Measurements from ENCODE around the gene SLC6A6. TPM values are rescaled to one million over a fixed set of nuclear protein-coding genes. Genes with fewer than 3 reads are reported as not detected.

The SLC6A6 gene
- total and polyA plus RNA-seq, 10 of the 15 experiments (the other 5 are each of a cell fraction or from before 2014, with no cell fraction given), result 5.6 to 47.0 (median 20.2) TPM

- WGBS (ENCODE audit: insufficient coverage, insufficient replicate concordance, low lambda C conversion rate, missing lambda C conversion rate), result 89% methylated on average over 12 of the region's 13 CpGs
- Histone ChIP-seq H3K27me3 (replicated peaks in 1 of 2; ENCODE audit: control insufficient read depth in 2 of 2, insufficient read depth in 2 of 2, low read length in 1 of 2) (no peaks in the 10 kb centered on the region), H3K9me3 (replicated peaks; ENCODE audit: control insufficient read depth, insufficient read depth, low read length) (no peaks in the 10 kb centered on the region), H3K79me2 (ENCODE audit: control insufficient read depth, insufficient read depth, low read length) (peaks cover 2% of the 10 kb centered on the region), H3K9ac (ENCODE audit: control insufficient read depth, insufficient read depth, low read length) (no peak overlapping the region), H2AFZ (ENCODE audit: control insufficient read depth, low read depth, low read length) (no peak overlapping the region), H4K20me1 (ENCODE audit: control insufficient read depth, insufficient read depth) (no peaks in the 10 kb centered on the region), H3K4me1 (ENCODE audit: control insufficient read depth, insufficient read depth, low read length) (0 out of 2 replicates have a peak, but pooled peaks cover under 1% of the 10 kb centered on the region), H3K27ac (ENCODE audit: control insufficient read depth, insufficient read depth) (no peak overlapping the region), H3K4me2 (ENCODE audit: control insufficient read depth, insufficient read depth) (no peak overlapping the region), H3K36me3 (ENCODE audit: control insufficient read depth in 2 of 2, insufficient read depth in 2 of 2, low read length in 1 of 2) (peaks cover 4 to 10% of the 10 kb centered on the region in 2 experiments; a peak in 3 of 4 replicates), H3K4me3 (no peak overlapping the region)
- ChIA-PET POLR2A (no interaction called here), RAD21 (ENCODE audit: unreplicated experiment) (no interaction called here), CTCF (interaction anchor here (1.6 kb wide), 1 partner anchor 10 kb away, joined by 3 read pairs; no protein-coding TSS in a partner anchor), SMC1A (ENCODE audit: uncharacterized antibody, unreplicated experiment) (no interaction called here)
- no peak for ATAC-seq
- intact Hi-C loops (cut with micrococcal nuclease; ENCODE audit: unreplicated experiment), result no loop called here
- DNase-seq (ENCODE audit: low read depth, low spot score), result no peak
- in situ Hi-C loops (cut with MboI), result no loop called here
- no TSS peak for BruUV-seq (replicated peaks)
- FAIRE-seq, result no peak
- TF ChIP-seq TCF12 (IDR thresholded peaks at IDR 0.05; ENCODE audit: low read depth, low read length) (no peak), SMAD1 (IDR thresholded peaks at IDR 0.05; ENCODE audit: low read depth, partially characterized antibody) (no peak), SPI1 (IDR thresholded peaks at IDR 0.05; ENCODE audit: borderline replicate concordance, insufficient read depth, low read depth, low read length) (no peak), REST (IDR thresholded peaks at IDR 0.05; ENCODE audit: low read depth, low read length) (no peak), ZNF274 (IDR thresholded peaks at IDR 0.05; ENCODE audit: insufficient read depth, insufficient read length) (no peak), CREB1 (IDR thresholded peaks at IDR 0.05; ENCODE audit: low read depth) (no peak), EGR1 (IDR thresholded peaks at IDR 0.05; ENCODE audit: borderline replicate concordance in 1 of 2, low read depth in 2 of 2, low read length in 2 of 2) (no peak), CBFB (IDR thresholded peaks at IDR 0.05; ENCODE audit: low read depth) (no peak), E2F4 (IDR thresholded peaks at IDR 0.05; ENCODE audit: low read depth, low read length) (no peak), TARDBP (IDR thresholded peaks at IDR 0.05; ENCODE audit: borderline replicate concordance) (no peak), POU2F2 (IDR thresholded peaks at IDR 0.05; ENCODE audit: borderline replicate concordance, low read depth, low read length) (no peak), PAX8 (IDR thresholded peaks at IDR 0.05) (no peak), MYB (IDR thresholded peaks at IDR 0.05; ENCODE audit: borderline replicate concordance, low read depth, low read length) (no peak), STAT1 (conservative IDR thresholded peaks at IDR 0.05) (no peak), ZNF207 (IDR thresholded peaks at IDR 0.05; ENCODE audit: borderline replicate concordance) (no peak), MXI1 (IDR thresholded peaks at IDR 0.05; ENCODE audit: low read depth, low read length) (no peak)
Measured at GRCh38 chr3:14412831-14413380, 10.5 kb downstream of the SLC6A6 start.

Measured in GM12878 (cell line).